Measurements from ENCODE around the gene ACOXL. TPM values are rescaled to one million over a fixed set of nuclear protein-coding genes. Genes with fewer than 3 reads are reported as not detected.

Gene ACOXL
- total and polyA plus RNA-seq, 9 of the 15 experiments (the other 6 are each of a cell fraction or from before 2014, with no cell fraction given), result 0.31 to 0.56 TPM; not detected in 7

GRCh38 chr2:110799376-110799775 is 67.0 kb downstream of the ACOXL start (continued):
- no peak for TF ChIP-seq GATAD2B (IDR thresholded peaks at IDR 0.05; ENCODE audit: borderline replicate concordance)
- no peak for TF ChIP-seq CTCFL (IDR thresholded peaks at IDR 0.05; ENCODE audit: borderline replicate concordance, insufficient read depth, low read depth, low read length, poor library complexity, severe bottlenecking)
- no peak for TF ChIP-seq ZSCAN29 (IDR thresholded peaks at IDR 0.05)
- TF ChIP-seq ZNF764 (CRISPR knock-in tag; IDR thresholded peaks at IDR 0.05; ENCODE audit: low read depth), result no peak
- no peak for TF ChIP-seq CBFA2T2 (conservative IDR thresholded peaks at IDR 0.05)
- no peak for TF ChIP-seq CREB3L1 (IDR thresholded peaks at IDR 0.05; ENCODE audit: borderline replicate concordance, low read depth)
- no peak for TF ChIP-seq SMAD4 (CRISPR knock-in tag; conservative IDR thresholded peaks at IDR 0.05)
- no peak for TF ChIP-seq SIRT6 (IDR thresholded peaks at IDR 0.05; ENCODE audit: low read depth, low read length)

Data from K562 (cell line).